Neural crest cell (in vitro differentiated cells): Measurements from ENCODE around the gene NUMA1. TPM values are rescaled to one million over a fixed set of nuclear protein-coding genes. Genes with fewer than 3 reads are reported as not detected.

Experiments used
- DNase-seq: peaks from one replicate; pipeline ENCODE4 v3.0.0; 2021; ENCODE audit warnings: low read depth, mixed read lengths, low spot score
- H3K27ac Mint-ChIP-seq: one replicate; pipeline ENCODE4 v1.8.0; 2021; ENCODE audit warnings: mild to moderate bottlenecking, mixed read lengths; ENCODE audit not compliant: unreplicated experiment
- H3K27me3 Mint-ChIP-seq: 2 replicates; pipeline ENCODE4 v1.8.0; 2021; ENCODE audit warnings: low read depth, mild to moderate bottlenecking, mixed read lengths
- H3K36me3 Mint-ChIP-seq: 2 replicates; pipeline ENCODE4 v1.8.0; 2021; ENCODE audit warnings: low read depth, mild to moderate bottlenecking, mixed read lengths
- H3K4me1 Mint-ChIP-seq: 2 replicates; pipeline ENCODE4 v1.8.0; 2021; ENCODE audit warnings: mixed read lengths
- H3K4me3 Mint-ChIP-seq: one replicate; pipeline ENCODE4 v1.8.0; 2021; ENCODE audit warnings: mild to moderate bottlenecking, mixed read lengths
- H3K9me3 Mint-ChIP-seq: 2 replicates; pipeline ENCODE4 v1.8.0; 2021; ENCODE audit warnings: mixed read lengths
- CTCF ChIP-seq: fragments of 200-600 bp; sonication (generic); conservative IDR thresholded peaks from 2 replicates; pipeline ENCODE4 v1.5.0; 2021; ENCODE audit warnings: antibody characterized with exemption, mild to moderate bottlenecking
- total RNA-seq: library from RNA; stranded (reverse); gene quantifications from 2 replicates; pipeline ENCODE4 v1.2.1, GENCODE V29; 2021

The NUMA1 gene
- total RNA-seq, 1 donor from 2014 or later, result 179 TPM

- Mint-ChIP-seq H3K4me3 (peak overlapping the region; percentile 54), H3K36me3 (peaks cover 19% of the 10 kb centered on the region), H3K4me1 (peaks cover 6% of the 10 kb centered on the region), H3K27ac (peak overlapping the region; percentile 80), H3K9me3 (no peaks in the 10 kb centered on the region), H3K27me3 (peaks cover 11% of the 10 kb centered on the region)
- no peak for DNase-seq
- no peak for TF ChIP-seq CTCF
These were observed 78.3 kb downstream of the NUMA1 start for GRCh38 chr11:72001834-72002591.

GRCh38 chr11:72001285-72001684, 79.1 kb downstream of the NUMA1 start:
- Mint-ChIP-seq H3K4me3 (no peak overlapping the region), H3K27me3 (peaks cover 9% of the 10 kb centered on the region), H3K4me1 (peaks cover 6% of the 10 kb centered on the region), H3K9me3 (no peaks in the 10 kb centered on the region), H3K36me3 (peaks cover 19% of the 10 kb centered on the region), H3K27ac (no peak overlapping the region)
- no peak for TF ChIP-seq CTCF
- no peak for DNase-seq

GRCh38 chr11:72000202-72000867, 80.0 kb downstream of the NUMA1 start:
- Mint-ChIP-seq H3K9me3 (no peaks in the 10 kb centered on the region), H3K27me3 (peaks cover 9% of the 10 kb centered on the region), H3K4me3 (peak overlapping the region; percentile 34), H3K4me1 (peaks cover 6% of the 10 kb centered on the region), H3K36me3 (peaks cover 19% of the 10 kb centered on the region), H3K27ac (no peak overlapping the region)
- TF ChIP-seq CTCF, result no peak
- DNase-seq, result no peak

GRCh38 chr11:71999798-72000197, 80.5 kb downstream of the NUMA1 start:
- no peaks in the 10 kb centered on the region for H3K9me3 Mint-ChIP-seq
- H3K27ac Mint-ChIP-seq, result no peak overlapping the region
- H3K4me3 Mint-ChIP-seq, result peak overlapping the region; percentile 47
- peaks cover 9% of the 10 kb centered on the region for H3K27me3 Mint-ChIP-seq
- no peak for DNase-seq
- no peak for TF ChIP-seq CTCF
- H3K36me3 Mint-ChIP-seq, result peaks cover 19% of the 10 kb centered on the region
- peaks cover 6% of the 10 kb centered on the region for H3K4me1 Mint-ChIP-seq

GRCh38 chr11:71999362-71999761, 81.0 kb downstream of the NUMA1 start:
- no peak for DNase-seq
- peaks cover 19% of the 10 kb centered on the region for H3K36me3 Mint-ChIP-seq
- H3K27me3 Mint-ChIP-seq, result peaks cover 9% of the 10 kb centered on the region
- H3K9me3 Mint-ChIP-seq, result no peaks in the 10 kb centered on the region
- no peak for TF ChIP-seq CTCF
- peaks cover 6% of the 10 kb centered on the region for H3K4me1 Mint-ChIP-seq
- H3K27ac Mint-ChIP-seq, result peak overlapping the region; percentile 82
- peak overlapping the region; percentile 47 for H3K4me3 Mint-ChIP-seq
